Fibroblast of lung (primary cell): ENCODE results near the gene PIH1D1.

Source experiments
- CTCF ChIP-seq, 2 donors: IDR thresholded peaks in 1 of 2; conservative IDR thresholded peaks in 1 of 2; 1 replicate in 1 of 2; 2 replicates in 1 of 2; pipeline ENCODE4 v1.5.1; 2011 to 2012; ENCODE audit warnings: low read length in 2 of 2, control low read depth in 1 of 2, inconsistent platforms in 1 of 2, low read depth in 1 of 2, mild to moderate bottlenecking in 1 of 2
- EZH2 ChIP-seq: IDR thresholded peaks from 2 replicates; pipeline ENCODE4 v1.5.1; 2012; ENCODE audit warnings: low read length, control low read depth, mild to moderate bottlenecking; ENCODE audit errors: missing control alignments

DNA sequence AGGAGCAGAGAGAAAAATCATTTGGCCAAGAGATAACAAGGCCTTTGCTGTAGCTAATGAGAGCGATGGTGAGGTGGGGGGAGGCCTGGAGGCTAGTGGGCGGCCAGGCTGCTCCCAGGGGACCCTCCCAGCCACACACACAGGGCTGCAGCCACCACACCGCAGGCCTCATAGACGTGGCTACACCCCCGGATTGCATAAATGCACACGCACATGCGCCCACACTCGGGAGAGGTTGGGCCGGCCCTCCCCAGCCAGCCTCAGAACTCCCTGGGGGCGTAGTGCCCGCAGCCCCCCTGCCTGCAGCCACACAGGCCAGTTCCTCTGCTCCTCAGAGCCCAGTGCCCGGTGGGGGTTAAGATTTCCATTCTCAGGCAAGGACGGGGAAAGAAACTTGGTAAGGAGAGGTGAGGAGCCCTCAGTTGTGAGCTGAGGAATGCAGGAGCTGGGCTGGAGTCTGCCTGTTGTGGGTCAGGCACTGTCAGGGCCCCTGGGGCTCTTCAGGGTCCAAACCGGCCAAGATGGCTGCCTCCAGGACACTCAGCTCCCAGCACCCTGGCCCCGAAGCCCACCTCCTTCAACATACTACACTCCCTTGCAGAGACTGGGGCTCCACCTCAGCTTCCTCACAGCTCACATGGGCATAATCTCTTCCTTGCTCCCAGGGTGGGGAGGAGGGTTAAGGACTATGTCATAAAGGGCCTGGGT lies 36.4 kb downstream of the PIH1D1 start:
- TF ChIP-seq CTCF (conservative IDR thresholded peaks at IDR 0.05 in 1 of 2, IDR thresholded peaks at IDR 0.05 in 1 of 2; ENCODE audit: low read depth in 1 of 2, low read length in 2 of 2): no peak
- no peak for TF ChIP-seq EZH2
